Nephron (organoid): ENCODE measurements around the gene TARS3.

Experiments
- H3K27ac Mint-ChIP-seq, 3 experiments: 2 replicates each; pipeline ENCODE4 v1.8.0; 2020; ENCODE audit warnings: mixed read lengths in 3 of 3, mild to moderate bottlenecking in 2 of 3, moderate library complexity in 1 of 3
- H3K27me3 Mint-ChIP-seq: 2 replicates; pipeline ENCODE4 v1.8.0; 2021; ENCODE audit warnings: low read depth, mild to moderate bottlenecking, moderate library complexity, mixed read lengths
- H3K36me3 Mint-ChIP-seq: 2 replicates; pipeline ENCODE4 v1.8.0; 2020; ENCODE audit warnings: low read depth, mixed read lengths
- H3K4me1 Mint-ChIP-seq: 2 replicates; pipeline ENCODE4 v1.8.0; 2020; ENCODE audit warnings: mixed read lengths
- H3K4me3 Mint-ChIP-seq, 3 experiments: 2 replicates each; pipeline ENCODE4 v1.8.0; 2020; ENCODE audit warnings: mild to moderate bottlenecking in 3 of 3, mixed read lengths in 3 of 3, moderate library complexity in 2 of 3
- H3K9me3 Mint-ChIP-seq: 2 replicates; pipeline ENCODE4 v1.8.0; 2020; ENCODE audit warnings: mixed read lengths
- CTCF ChIP-seq, 3 experiments: fragments of 200-600 bp; sonication (generic); IDR thresholded peaks; one replicate each; pipeline ENCODE4 v1.5.0; 2021; ENCODE audit warnings: antibody characterized with exemption in 3 of 3; ENCODE audit not compliant: unreplicated experiment in 3 of 3

Gene TARS3

DNA sequence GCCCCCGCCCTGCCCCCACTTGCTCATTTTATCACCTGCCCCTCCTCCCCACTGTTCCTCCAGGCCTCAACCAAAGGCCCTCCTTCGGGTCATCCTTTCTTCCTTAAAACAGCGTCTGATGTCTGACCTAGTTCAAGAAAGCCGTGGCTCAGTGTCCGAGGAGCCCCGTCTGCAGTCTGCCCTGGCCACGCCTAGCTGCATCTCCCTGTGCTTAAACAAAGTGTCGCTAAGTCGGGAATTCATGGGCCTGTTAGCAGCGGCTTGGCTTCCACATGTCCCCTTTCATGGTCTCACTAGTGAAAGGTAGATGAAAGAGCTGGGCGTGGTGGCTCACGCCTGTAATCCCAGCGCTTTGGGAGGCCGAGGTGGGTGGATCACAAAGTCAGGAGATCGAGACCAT, 113.3 kb downstream of the TARS3 start:
- no peaks in the 10 kb centered on the region for H3K36me3 Mint-ChIP-seq
- peaks cover 64% of the 10 kb centered on the region for H3K4me1 Mint-ChIP-seq
- H3K27ac Mint-ChIP-seq = peak overlapping the region in 2 of 3 experiments; percentile 24 to 31
- peaks cover 18% of the 10 kb centered on the region for H3K27me3 Mint-ChIP-seq
- no peaks in the 10 kb centered on the region for H3K9me3 Mint-ChIP-seq
- H3K4me3 Mint-ChIP-seq = no peak overlapping the region
- TF ChIP-seq CTCF (IDR thresholded peaks at IDR 0.05; ENCODE audit: unreplicated experiment in 3 of 3) = no peak

DNA sequence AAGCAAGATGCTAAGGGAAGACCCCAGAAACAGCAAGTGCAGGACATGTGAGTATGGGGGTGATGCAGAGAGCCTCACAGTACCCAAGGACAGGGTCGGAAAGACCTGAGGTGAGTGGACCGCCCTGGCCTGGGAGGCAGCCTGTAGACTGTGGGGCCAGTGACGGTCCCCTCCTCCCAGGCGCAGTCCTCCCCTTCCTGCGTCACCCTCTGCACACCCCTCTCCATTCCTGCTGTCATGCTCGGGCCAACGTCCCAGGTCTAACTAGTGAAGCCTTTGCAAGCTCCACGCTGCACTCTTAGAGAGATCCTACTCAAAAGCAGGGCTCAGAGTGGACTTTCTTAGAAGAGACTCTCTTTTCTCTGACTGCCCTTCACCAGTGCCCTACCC, 113.7 kb downstream of the TARS3 start:
- H3K36me3 Mint-ChIP-seq = no peaks in the 10 kb centered on the region
- TF ChIP-seq CTCF (IDR thresholded peaks at IDR 0.05; ENCODE audit: unreplicated experiment in 3 of 3) = no peak
- peaks cover 15% of the 10 kb centered on the region for H3K27me3 Mint-ChIP-seq
- peak overlapping the region in 2 of 3 experiments; percentile 24 to 31 for H3K27ac Mint-ChIP-seq
- peaks cover 3% of the 10 kb centered on the region for H3K9me3 Mint-ChIP-seq
- peaks cover 64% of the 10 kb centered on the region for H3K4me1 Mint-ChIP-seq
- no peak overlapping the region for H3K4me3 Mint-ChIP-seq

GRCh38 chr15:101609742-101610610, 114.3 kb downstream of the TARS3 start:
- H3K27me3 Mint-ChIP-seq = peaks cover 13% of the 10 kb centered on the region
- H3K27ac Mint-ChIP-seq = peak overlapping the region in 1 of 3 experiments; percentile 31
- TF ChIP-seq CTCF (IDR thresholded peaks at IDR 0.05; ENCODE audit: unreplicated experiment in 3 of 3) = no peak
- peaks cover 5% of the 10 kb centered on the region for H3K9me3 Mint-ChIP-seq
- H3K36me3 Mint-ChIP-seq = no peaks in the 10 kb centered on the region
- H3K4me3 Mint-ChIP-seq = no peak overlapping the region
- H3K4me1 Mint-ChIP-seq = peaks cover 60% of the 10 kb centered on the region

GRCh38 chr15:101608201-101608600, 116.1 kb downstream of the TARS3 start:
- Mint-ChIP-seq H3K9me3 (peaks cover 5% of the 10 kb centered on the region), H3K4me3 (no peak overlapping the region), H3K36me3 (no peaks in the 10 kb centered on the region), H3K27ac (no peak overlapping the region), H3K27me3 (peaks cover 9% of the 10 kb centered on the region), H3K4me1 (peaks cover 43% of the 10 kb centered on the region)
- TF ChIP-seq CTCF (IDR thresholded peaks at IDR 0.05; ENCODE audit: unreplicated experiment in 3 of 3) = no peak

- Mint-ChIP-seq H3K27ac (no peak overlapping the region), H3K4me3 (no peak overlapping the region), H3K9me3 (peaks cover 5% of the 10 kb centered on the region), H3K4me1 (peaks cover 38% of the 10 kb centered on the region), H3K36me3 (no peaks in the 10 kb centered on the region), H3K27me3 (peaks cover 7% of the 10 kb centered on the region)
- no peak for TF ChIP-seq CTCF (IDR thresholded peaks at IDR 0.05; ENCODE audit: unreplicated experiment in 3 of 3)
Observed at GRCh38 chr15:101607108-101607507, 117.2 kb downstream of the TARS3 start.
